ENCODE data around the gene RASSF4.

Gene RASSF4

GRCh38 chr10:44973323-44974081 lies 13.9 kb downstream of the RASSF4 start:
- no peak overlapping the region for H3K4me3 ChIP-seq (ENCODE audit: low read depth, low read length)
- TF ChIP-seq CTCF (IDR thresholded peaks at IDR 0.05; ENCODE audit: borderline replicate concordance, insufficient read depth, low read depth, low read length), result no peak

- no peak for TF ChIP-seq CTCF (IDR thresholded peaks at IDR 0.05; ENCODE audit: borderline replicate concordance, insufficient read depth, low read depth, low read length)
- H3K4me3 ChIP-seq (ENCODE audit: low read depth, low read length), result peak overlapping the region; percentile 45
Observed at GRCh38 chr10:44974082-44974627, 14.6 kb downstream of the RASSF4 start.

DNA sequence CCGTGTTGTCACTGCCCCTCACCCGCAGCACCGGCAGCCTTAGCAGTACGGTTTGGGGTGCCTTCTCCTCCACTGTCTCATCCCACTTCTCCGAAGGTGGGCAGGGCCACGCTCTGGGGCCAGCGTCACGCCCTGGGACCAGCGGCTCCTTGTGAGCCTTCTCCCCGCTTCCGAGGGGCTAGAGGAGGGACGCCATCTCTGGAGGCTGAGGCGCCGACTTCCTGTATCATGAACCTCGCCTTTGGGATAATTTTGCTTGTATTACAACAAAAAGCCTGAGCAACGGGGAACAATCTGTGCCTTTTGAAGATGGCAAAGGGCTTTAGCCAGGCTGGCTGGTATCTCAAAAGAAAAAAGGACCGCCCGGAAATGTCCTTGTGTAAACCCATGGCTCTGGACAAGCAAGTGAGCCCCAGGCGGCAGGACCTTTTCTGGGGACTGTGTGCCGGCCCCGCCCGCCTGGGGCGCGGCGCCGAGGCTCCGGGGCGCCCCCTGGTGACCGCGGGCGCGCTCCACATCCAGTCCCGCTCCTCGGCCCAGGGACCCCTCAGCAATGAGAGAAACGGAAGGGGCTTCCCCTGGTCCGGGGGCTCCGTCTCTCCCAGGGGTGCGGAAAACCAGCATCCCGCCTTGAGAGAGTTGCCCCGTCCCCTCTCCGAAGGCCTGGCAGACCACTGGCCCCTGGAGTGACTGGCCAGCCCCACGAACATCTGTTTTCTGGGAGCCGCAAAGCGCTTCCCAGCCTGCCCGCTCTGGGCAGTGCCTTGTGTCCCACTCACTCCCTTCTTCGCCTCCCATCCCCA lies 15.2 kb downstream of the RASSF4 start:
- peak overlapping the region; percentile 45 for H3K4me3 ChIP-seq (ENCODE audit: low read depth, low read length)
- peak; percentile 94 for TF ChIP-seq CTCF (IDR thresholded peaks at IDR 0.05; ENCODE audit: borderline replicate concordance, insufficient read depth, low read depth, low read length)

DNA sequence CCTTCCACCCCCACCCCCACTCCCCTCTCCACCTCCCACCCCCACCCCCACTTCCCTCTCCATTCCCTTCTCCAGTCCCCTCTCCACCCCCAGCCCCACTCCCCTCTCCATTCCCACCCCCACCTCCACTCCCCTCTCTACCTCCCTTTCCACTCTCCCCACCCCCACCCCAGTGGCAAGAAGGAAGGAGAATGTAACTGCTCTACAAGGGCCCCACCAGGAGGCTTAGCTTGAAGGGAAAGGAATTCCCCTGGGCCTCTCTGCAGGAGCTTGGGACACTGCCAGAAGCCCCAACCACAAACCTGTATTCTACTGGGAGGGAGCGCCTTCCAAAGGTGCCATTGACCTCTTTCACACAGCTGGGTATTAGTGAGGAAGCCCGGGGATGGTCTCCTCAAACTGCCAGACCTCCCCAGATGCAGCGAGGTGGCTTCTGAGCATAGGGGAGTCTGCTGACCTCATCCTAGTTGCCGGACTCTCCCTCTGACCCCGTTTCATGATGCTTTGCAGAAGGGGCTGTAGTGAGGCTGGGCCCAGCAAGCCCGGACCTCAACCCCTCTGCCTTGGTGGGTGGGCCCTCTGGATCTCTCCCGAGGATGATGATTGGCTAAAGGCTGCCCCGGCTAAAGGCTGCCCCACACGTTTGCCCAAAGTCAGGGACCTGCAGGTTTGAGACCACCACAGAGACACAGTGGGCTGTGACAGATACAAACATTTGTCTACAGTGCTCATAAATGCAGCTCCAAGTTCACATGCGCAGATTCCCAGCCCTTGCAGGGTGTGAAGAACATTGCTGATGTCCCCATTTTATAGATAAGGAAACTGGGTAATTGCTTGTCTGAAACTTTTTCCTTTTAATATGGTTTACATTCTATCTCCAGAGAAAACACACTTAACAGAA lies 16.1 kb downstream of the RASSF4 start:
- H3K4me3 ChIP-seq (ENCODE audit: low read depth, low read length), result no peak overlapping the region
- TF ChIP-seq CTCF (IDR thresholded peaks at IDR 0.05; ENCODE audit: borderline replicate concordance, insufficient read depth, low read depth, low read length), result no peak

DNA sequence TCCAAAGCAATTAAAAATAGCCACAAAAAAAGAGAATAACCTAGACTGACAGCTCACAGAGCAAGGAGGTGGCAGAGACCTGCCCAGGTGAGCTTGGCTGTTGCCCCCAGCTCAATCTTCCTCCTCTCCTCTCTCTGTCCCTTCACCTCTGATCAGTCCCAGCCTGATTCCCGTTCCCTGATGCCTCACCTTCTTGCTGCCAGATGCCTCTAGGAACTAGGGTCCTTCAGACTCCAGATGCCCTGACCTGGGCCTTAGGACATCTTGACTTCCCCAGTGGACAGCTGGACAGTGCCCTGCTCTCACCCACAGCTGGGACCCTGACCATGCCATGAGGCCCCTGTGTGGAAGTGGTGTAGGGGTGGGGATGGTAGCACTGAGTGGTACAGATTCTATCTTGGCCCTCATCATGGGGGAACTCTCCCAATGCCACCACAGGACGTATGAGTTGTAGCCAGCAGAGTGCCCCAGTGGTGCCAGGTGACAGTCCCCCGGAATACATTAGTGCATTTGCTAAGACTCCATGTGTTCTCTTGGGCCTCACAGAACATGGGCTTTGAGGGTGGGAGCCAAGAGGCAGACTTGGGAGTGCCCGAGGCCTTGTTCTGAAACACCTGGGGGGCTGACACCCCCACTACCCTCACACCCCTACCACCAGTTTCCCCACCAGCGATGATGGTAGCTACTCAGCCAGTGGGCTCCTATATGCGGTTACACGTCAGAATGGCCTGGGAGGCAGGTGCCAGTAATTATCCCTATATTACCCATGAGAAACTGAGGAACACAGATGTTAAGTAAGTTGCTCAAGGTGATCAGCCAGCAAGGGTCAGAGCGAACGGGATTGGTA lies 17.0 kb downstream of the RASSF4 start:
- TF ChIP-seq CTCF (IDR thresholded peaks at IDR 0.05; ENCODE audit: borderline replicate concordance, insufficient read depth, low read depth, low read length), result no peak
- no peak overlapping the region for H3K4me3 ChIP-seq (ENCODE audit: low read depth, low read length)
